Kidney (tissue), 14 donors: ENCODE results near the gene IL10RA. TPM values are rescaled to one million over a fixed set of nuclear protein-coding genes. Genes with fewer than 3 reads are reported as not detected.

ENCODE experiments used
- DNase-seq, 5 donors: peaks; one replicate each; pipeline ENCODE4 v3.0.0-alpha.2; 2013 to 2020
- FAIRE-seq: peaks from 2 replicates; lab custom pipeline; 2012; peaks lifted over from hg19 to GRCh38; lab: Jason Lieb, UNC
- H3K27ac ChIP-seq, 2 donors: one replicate each; pipeline ENCODE4 v1.7.0; 2013; ENCODE audit warnings: low read depth in 2 of 2, low read length in 2 of 2, inconsistent platforms in 1 of 2
- H3K27me3 ChIP-seq: one replicate; pipeline ENCODE4 v1.7.1; 2013; ENCODE audit warnings: low read length, inconsistent platforms; ENCODE audit not compliant: control insufficient read depth, insufficient read depth
- H3K36me3 ChIP-seq, 3 donors: one replicate each; pipeline versions ENCODE4 v1.7.0 to v1.7.1; 2013; ENCODE audit warnings: low read length in 3 of 3, control low read depth in 1 of 3, inconsistent platforms in 1 of 3; ENCODE audit not compliant: insufficient read depth in 3 of 3, control insufficient read depth in 2 of 3
- H3K4me1 ChIP-seq, 3 donors: one replicate each; pipeline versions ENCODE4 v1.7.0 to v1.7.1; 2013; ENCODE audit warnings: low read length in 3 of 3, inconsistent platforms in 1 of 3, low read depth in 1 of 3; ENCODE audit not compliant: control insufficient read depth in 2 of 3, insufficient read depth in 2 of 3
- H3K4me3 ChIP-seq, 3 donors: one replicate each; pipeline versions ENCODE4 v1.7.0 to v1.8.1; 2013; ENCODE audit warnings: low read length in 3 of 3, control low read depth in 1 of 3, inconsistent platforms in 1 of 3
- H3K9ac ChIP-seq, 3 donors: one replicate each; pipeline versions ENCODE4 v1.7.0 to v1.7.1; 2013; ENCODE audit warnings: low read length in 3 of 3, control low read depth in 1 of 3, inconsistent platforms in 1 of 3
- H3K9me3 ChIP-seq, 3 donors: one replicate each; pipeline versions ENCODE4 v1.7.0 to v1.7.1; 2013; ENCODE audit warnings: low read length in 3 of 3, control low read depth in 1 of 3, inconsistent platforms in 1 of 3; ENCODE audit not compliant: control insufficient read depth in 2 of 3, insufficient read depth in 1 of 3
- intact Hi-C: fragments of 100-400 bp; cut with DNase I; formaldehyde crosslinking; loops from one replicate; pipeline ENCODE4 v1.11.1; 2022
- polyA plus RNA-seq: library from polyadenylated mRNA; stranded (reverse); fragments of 350-450 nt; fragmentation: Illumina TruSeq; extraction: RNeasy Lipid Tissue Mini Kit (QIAGEN cat#74804); gene quantifications from one replicate; pipeline ENCODE4 v1.2.3, GENCODE V29; 2014; ENCODE audit warnings: low read depth, low replicate concordance; ENCODE audit not compliant: insufficient read depth
- total RNA-seq: library from RNA; stranded (reverse); fragmentation: NEBNext Ultra II Directional; extraction: Animal tissue kit (Norgen Biotek cat#: 25700); gene quantifications from one replicate; pipeline ENCODE4 v1.2.1, GENCODE V29; 2021
- TF ChIP-seq, protein P1 (sequence below): IDR thresholded peaks from 3 replicates; pipeline ENCODE4 v1.5.1; 2012; ENCODE audit warnings: mild to moderate bottlenecking, moderate library complexity, borderline replicate concordance; ENCODE audit not compliant: insufficient read depth; ENCODE audit errors: extremely low read depth
- donor health status: control.
- donor health status: control.
- donor health status: control.
- donor health status: control.
- donor health status: control.
- donor health status: DM: yes; HTN: yes; CAD: no.
- donor health status: Normal renal cell carcinoma (clear cell type).

The IL10RA gene
- total and polyA plus RNA-seq, 2 donors from 2014 or later = 1.8 to 37.2 TPM

DNA sequence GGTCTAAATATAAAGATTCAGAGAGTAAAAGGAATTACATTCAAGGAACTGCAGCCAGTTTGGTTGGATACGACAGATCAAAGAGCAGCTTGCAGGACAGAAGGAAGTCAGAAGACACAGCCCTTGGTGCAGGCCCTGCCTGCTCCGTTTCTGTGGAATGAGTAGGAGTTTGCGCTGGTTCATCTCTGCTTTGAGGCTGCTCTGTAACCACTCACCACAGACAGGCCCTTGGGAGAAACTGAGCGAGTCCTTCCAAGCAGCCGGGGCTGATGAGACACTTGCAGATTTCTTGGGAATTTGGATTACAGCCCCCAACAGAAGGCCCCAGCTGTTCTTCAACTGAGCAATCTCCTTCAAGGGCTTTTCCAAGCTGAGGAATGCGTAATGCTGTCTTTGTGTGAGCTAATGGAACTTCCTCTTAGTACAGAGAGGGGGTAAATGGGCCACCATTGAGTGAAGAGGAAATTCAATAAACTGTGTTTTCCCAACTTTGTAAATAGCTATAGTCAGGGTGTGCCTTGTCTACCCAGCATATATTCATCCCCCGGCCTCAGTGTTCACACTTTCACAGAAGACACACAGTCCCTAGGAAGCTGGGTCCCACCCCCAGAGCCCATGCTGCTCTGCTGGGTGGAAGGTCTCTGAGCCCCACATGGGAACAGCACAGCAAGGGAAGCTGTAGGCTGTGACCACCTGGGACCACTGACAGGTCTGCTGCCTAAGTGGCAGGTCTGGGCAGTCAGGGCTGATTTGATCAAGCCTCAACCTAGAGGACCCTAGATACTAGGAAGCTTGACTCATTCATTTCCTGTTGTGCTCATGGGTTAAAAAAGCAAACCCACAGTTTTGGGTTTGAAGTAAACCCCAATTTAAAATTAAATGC is 16.6 kb downstream of the IL10RA start:
- Histone ChIP-seq H3K4me3 (no peak overlapping the region), H3K27me3 (no peaks in the 10 kb centered on the region), H3K27ac (peak overlapping the region; percentile 34 to 78), H3K9ac (no peak overlapping the region), H3K4me1 (no peaks in the 10 kb centered on the region), H3K36me3 (no peaks in the 10 kb centered on the region), H3K9me3 (peaks cover 0 to 3% (median 0%) of the 10 kb centered on the region in 3 donors)
- FAIRE-seq = no peak
- intact Hi-C loops = no loop called here
- peak in 3 of 5 donors; percentile 48 to 93 (median 56) for DNase-seq
- TF ChIP-seq, protein P1, sequence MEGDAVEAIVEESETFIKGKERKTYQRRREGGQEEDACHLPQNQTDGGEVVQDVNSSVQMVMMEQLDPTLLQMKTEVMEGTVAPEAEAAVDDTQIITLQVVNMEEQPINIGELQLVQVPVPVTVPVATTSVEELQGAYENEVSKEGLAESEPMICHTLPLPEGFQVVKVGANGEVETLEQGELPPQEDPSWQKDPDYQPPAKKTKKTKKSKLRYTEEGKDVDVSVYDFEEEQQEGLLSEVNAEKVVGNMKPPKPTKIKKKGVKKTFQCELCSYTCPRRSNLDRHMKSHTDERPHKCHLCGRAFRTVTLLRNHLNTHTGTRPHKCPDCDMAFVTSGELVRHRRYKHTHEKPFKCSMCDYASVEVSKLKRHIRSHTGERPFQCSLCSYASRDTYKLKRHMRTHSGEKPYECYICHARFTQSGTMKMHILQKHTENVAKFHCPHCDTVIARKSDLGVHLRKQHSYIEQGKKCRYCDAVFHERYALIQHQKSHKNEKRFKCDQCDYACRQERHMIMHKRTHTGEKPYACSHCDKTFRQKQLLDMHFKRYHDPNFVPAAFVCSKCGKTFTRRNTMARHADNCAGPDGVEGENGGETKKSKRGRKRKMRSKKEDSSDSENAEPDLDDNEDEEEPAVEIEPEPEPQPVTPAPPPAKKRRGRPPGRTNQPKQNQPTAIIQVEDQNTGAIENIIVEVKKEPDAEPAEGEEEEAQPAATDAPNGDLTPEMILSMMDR = no peak

DNA sequence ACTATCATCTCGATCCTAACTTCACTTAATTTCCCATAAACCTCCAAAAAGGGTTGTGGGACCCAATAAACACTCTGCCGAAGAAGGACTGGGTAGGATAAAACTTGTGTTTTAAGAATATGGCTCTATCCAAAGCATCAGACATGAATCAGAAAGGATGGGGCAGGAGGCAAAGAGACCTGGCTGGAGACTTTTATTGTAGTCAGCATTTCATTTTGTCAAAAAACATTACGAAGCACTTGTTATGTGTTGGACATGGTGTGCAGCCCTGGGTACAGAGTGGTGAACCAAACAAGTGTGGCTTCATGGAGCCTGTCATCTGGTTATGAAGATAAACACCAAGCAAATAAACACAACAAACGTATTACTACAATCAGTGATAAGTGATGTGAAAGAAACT is 17.3 kb downstream of the IL10RA start:
- FAIRE-seq = no peak
- intact Hi-C loops = no loop called here
- peak overlapping the region in 1 of 2 donors; percentile 29 for H3K27ac ChIP-seq
- DNase-seq = no peak
- peaks cover 0 to 3% (median 0%) of the 10 kb centered on the region in 3 donors for H3K9me3 ChIP-seq
- H3K4me1 ChIP-seq = no peaks in the 10 kb centered on the region
- TF ChIP-seq, protein P1 = no peak
- H3K9ac ChIP-seq = no peak overlapping the region
- no peaks in the 10 kb centered on the region for H3K36me3 ChIP-seq
- H3K27me3 ChIP-seq = no peaks in the 10 kb centered on the region
- no peak overlapping the region for H3K4me3 ChIP-seq

DNA sequence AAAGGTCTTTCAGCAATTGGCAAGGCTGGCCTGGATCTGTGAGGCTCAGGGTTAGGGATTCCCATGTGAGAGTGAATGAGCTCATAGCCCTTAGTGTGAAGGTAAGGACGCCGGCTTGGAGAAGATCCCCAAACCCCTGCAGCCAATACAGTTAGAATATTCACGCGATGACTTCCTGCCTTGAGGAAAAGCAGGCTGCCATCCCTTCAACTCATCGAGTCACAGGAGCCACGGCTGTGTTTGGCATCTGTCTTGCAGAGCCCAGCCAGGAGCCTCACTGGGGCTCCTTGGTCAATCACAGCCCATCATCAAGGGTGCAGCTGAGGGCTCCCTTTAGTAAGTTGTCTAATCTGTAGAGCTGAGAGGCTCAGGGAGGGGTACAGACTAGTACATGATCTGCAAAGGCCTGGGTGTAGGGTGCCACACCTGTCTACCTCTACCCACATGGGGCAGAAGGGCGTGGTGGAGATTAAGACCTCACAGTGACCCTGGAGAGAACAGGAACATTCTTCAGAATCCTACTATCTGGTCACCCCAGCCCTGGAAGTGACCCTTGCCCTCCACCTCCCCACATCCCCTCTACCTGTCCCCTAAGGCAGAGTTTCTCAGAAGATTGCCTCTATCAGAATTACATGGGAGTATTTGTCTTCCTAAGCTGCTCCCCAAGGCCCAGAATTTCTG is 18.5 kb downstream of the IL10RA start:
- intact Hi-C loops = no loop called here
- Histone ChIP-seq H3K27me3 (no peaks in the 10 kb centered on the region), H3K9ac (no peak overlapping the region), H3K4me3 (no peak overlapping the region), H3K36me3 (no peaks in the 10 kb centered on the region), H3K4me1 (no peaks in the 10 kb centered on the region), H3K9me3 (peaks cover 0 to 3% (median 0%) of the 10 kb centered on the region in 3 donors), H3K27ac (no peak overlapping the region)
- TF ChIP-seq, protein P1 = no peak
- no peak for FAIRE-seq
- no peak for DNase-seq
